GM12891 (cell line): Measurements from ENCODE around the gene RAD18.

Source experiments
- POLR2A ChIP-seq: IDR thresholded peaks from 2 replicates; pipeline ENCODE4 v1.6.1; 2011; ENCODE audit warnings: low read depth, low read length, control low read depth
- POLR2AphosphoS5 ChIP-seq: IDR thresholded peaks from 2 replicates; pipeline ENCODE4 v1.6.1; 2011; ENCODE audit warnings: low read depth, low read length, control low read depth
- SPI1 ChIP-seq: IDR thresholded peaks from 2 replicates; pipeline ENCODE4 v1.6.1; 2011; ENCODE audit warnings: low read depth, low read length, control low read depth
- TAF1 ChIP-seq: IDR thresholded peaks from 2 replicates; pipeline ENCODE4 v1.6.1; 2011; ENCODE audit warnings: low read depth, low read length, control low read depth

DNA sequence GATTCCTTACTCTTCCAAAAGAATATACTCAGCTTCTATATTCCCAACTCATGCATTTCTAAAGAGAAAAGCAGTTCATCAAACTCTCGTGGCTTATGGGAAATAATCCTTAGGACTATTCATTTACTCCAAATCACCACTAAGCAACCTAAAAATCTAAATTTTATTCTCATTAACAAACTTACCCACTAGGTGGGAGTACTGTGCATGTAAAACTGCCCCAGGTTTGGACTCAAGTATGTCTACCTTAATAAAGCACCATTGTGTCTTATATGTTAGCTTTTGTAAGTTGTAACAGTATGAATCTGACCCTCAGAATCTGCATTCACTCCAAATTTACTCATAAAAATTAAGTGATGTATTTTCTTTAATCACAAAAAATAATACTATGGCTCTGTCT is 25.3 kb downstream of the RAD18 start:
- TF ChIP-seq POLR2A (no peak), POLR2AphosphoS5 (no peak), TAF1 (no peak), SPI1 (no peak)
